Measurements from ENCODE around the gene KIAA0232. TPM values are rescaled to one million over a fixed set of nuclear protein-coding genes. Genes with fewer than 3 reads are reported as not detected.
A peak's percentile ranks its signal among the peaks of the same experiment; 100 is the strongest.

Gene KIAA0232
- total and polyA plus RNA-seq, 4 donors: 8.9 to 34.4 (median 18.5) TPM

DNA sequence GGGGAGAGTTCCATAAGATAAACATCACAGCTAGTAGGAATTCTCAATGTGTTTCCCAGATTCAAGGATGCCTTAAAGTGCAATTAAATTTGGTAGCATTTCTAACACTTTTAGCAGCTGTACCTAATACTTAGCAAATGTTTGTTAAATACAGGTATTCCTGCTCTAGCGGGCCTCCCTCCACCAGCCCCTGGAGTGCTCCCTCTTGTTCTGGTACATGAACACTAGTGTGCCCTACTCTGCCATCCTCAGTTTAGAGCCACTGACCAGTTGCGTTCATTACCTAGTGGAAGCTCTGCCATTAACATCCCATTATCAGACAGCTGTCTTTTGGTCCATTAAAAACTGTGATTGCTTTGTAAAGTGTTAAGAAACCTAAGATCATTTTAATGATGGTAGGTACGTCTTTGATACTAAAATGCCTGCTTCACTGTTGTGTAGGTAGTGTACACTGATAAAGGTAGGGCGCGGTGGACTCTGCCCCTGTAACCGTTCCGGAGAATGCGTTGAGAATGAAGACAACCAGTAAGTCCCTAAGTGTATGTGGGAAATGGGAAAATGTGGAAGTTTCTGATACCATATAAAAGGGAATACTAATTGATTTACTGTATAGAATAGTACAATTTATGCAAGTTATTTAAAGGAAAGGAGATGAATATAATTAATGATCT lies 21.7 kb downstream of the KIAA0232 start:
- Histone ChIP-seq H3K27ac (ENCODE audit: low read depth in 1 of 2, low read length in 2 of 2) (no peak overlapping the region), H3K36me3 (ENCODE audit: control insufficient read depth in 4 of 4, insufficient read depth in 3 of 4, low read depth in 1 of 4, low read length in 3 of 4) (no peaks in the 10 kb centered on the region), H3K4me1 (ENCODE audit: control insufficient read depth in 4 of 4, insufficient read depth in 4 of 4, low read length in 3 of 4) (peaks cover 0 to 5% (median 4%) of the 10 kb centered on the region in 4 donors), H3K9me3 (ENCODE audit: control insufficient read depth in 4 of 4, low read length in 3 of 4) (no peaks in the 10 kb centered on the region), H3K9ac (ENCODE audit: low read depth in 1 of 2, low read length in 2 of 2) (no peak overlapping the region), H3K4me3 (ENCODE audit: low read depth in 1 of 3, low read length in 3 of 3) (no peak overlapping the region), H3K27me3 (ENCODE audit: control insufficient read depth in 4 of 4, insufficient read depth in 4 of 4, low read length in 3 of 4) (no peaks in the 10 kb centered on the region)
- TF ChIP-seq HNF4A (conservative IDR thresholded peaks at IDR 0.05) (no peak), GABPA (IDR thresholded peaks at IDR 0.05 in 1 of 2, conservative IDR thresholded peaks at IDR 0.05 in 1 of 2) (no peak), JUND (IDR thresholded peaks at IDR 0.05) (no peak), NR2F2 (IDR thresholded peaks at IDR 0.05) (no peak), EGR1 (IDR thresholded peaks at IDR 0.05; ENCODE audit: low read depth in 2 of 2) (no peak), TAF1 (conservative IDR thresholded peaks at IDR 0.05) (no peak)
- TF ChIP-seq, protein P1, sequence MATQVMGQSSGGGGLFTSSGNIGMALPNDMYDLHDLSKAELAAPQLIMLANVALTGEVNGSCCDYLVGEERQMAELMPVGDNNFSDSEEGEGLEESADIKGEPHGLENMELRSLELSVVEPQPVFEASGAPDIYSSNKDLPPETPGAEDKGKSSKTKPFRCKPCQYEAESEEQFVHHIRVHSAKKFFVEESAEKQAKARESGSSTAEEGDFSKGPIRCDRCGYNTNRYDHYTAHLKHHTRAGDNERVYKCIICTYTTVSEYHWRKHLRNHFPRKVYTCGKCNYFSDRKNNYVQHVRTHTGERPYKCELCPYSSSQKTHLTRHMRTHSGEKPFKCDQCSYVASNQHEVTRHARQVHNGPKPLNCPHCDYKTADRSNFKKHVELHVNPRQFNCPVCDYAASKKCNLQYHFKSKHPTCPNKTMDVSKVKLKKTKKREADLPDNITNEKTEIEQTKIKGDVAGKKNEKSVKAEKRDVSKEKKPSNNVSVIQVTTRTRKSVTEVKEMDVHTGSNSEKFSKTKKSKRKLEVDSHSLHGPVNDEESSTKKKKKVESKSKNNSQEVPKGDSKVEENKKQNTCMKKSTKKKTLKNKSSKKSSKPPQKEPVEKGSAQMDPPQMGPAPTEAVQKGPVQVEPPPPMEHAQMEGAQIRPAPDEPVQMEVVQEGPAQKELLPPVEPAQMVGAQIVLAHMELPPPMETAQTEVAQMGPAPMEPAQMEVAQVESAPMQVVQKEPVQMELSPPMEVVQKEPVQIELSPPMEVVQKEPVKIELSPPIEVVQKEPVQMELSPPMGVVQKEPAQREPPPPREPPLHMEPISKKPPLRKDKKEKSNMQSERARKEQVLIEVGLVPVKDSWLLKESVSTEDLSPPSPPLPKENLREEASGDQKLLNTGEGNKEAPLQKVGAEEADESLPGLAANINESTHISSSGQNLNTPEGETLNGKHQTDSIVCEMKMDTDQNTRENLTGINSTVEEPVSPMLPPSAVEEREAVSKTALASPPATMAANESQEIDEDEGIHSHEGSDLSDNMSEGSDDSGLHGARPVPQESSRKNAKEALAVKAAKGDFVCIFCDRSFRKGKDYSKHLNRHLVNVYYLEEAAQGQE (IDR thresholded peaks at IDR 0.05): no peak
- TF ChIP-seq, protein P2, sequence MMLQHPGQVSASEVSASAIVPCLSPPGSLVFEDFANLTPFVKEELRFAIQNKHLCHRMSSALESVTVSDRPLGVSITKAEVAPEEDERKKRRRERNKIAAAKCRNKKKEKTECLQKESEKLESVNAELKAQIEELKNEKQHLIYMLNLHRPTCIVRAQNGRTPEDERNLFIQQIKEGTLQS (IDR thresholded peaks at IDR 0.05): no peak
- WGBS: 78% methylated on average over 8 of the region's 8 CpGs
- no peak for DNase-seq (ENCODE audit: low spot score)

DNA sequence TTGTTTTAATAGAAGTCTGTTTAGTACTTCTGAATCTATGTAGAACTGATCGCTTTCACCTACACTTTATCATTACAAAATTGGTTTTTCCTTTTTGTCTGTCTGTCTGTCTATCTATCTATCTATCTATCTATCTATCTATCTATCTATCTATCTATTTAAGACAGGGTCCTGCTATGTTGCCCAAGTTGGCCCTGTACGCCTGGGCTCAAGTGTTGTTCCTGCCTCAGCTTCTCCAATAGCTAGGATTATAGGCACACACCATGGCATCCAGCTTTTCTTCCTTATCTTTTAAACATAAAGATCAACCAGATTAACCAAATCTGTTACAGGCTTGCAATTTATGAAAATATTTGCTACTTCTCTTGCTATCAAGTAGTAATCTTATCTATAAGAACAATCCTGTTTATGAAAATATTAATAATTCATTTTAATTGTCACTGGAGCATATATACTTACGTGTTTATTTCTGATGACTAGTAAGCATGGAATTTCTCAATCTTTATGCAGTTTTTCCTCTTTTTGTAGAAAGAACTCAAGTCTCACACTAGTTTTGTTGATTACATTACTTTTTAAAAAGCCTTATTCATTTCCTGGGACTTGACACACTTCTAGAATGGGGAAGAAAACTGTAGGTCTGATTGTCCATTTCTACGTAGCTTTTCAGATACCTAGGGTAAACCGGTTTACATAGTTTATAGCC lies 24.5 kb downstream of the KIAA0232 start:
- Histone ChIP-seq H3K9me3 (ENCODE audit: control insufficient read depth in 4 of 4, low read length in 3 of 4) (no peaks in the 10 kb centered on the region), H3K27me3 (ENCODE audit: control insufficient read depth in 4 of 4, insufficient read depth in 4 of 4, low read length in 3 of 4) (no peaks in the 10 kb centered on the region), H3K9ac (ENCODE audit: low read depth in 1 of 2, low read length in 2 of 2) (no peak overlapping the region), H3K4me1 (ENCODE audit: control insufficient read depth in 4 of 4, insufficient read depth in 4 of 4, low read length in 3 of 4) (peaks cover 2 to 17% (median 6%) of the 10 kb centered on the region in 4 donors), H3K4me3 (ENCODE audit: low read depth in 1 of 3, low read length in 3 of 3) (no peak overlapping the region), H3K27ac (ENCODE audit: low read depth in 1 of 2, low read length in 2 of 2) (peak overlapping the region in 1 of 2 donors; percentile 43), H3K36me3 (ENCODE audit: control insufficient read depth in 4 of 4, insufficient read depth in 3 of 4, low read depth in 1 of 4, low read length in 3 of 4) (no peaks in the 10 kb centered on the region)
- WGBS: 90% methylated on average over 5 of the region's 5 CpGs
- DNase-seq (ENCODE audit: low spot score): no peak
- TF ChIP-seq RXRA (IDR thresholded peaks at IDR 0.05): no peak
- no peak for TF ChIP-seq SP1 (IDR thresholded peaks at IDR 0.05)
- no peak for TF ChIP-seq HNF4A (conservative IDR thresholded peaks at IDR 0.05)
- no peak for TF ChIP-seq JUND (IDR thresholded peaks at IDR 0.05)
- no peak for TF ChIP-seq YY1 (IDR thresholded peaks at IDR 0.05)
- TF ChIP-seq, protein P2 (IDR thresholded peaks at IDR 0.05): no peak
- TF ChIP-seq, protein P3, sequence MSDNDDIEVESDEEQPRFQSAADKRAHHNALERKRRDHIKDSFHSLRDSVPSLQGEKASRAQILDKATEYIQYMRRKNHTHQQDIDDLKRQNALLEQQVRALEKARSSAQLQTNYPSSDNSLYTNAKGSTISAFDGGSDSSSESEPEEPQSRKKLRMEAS (IDR thresholded peaks at IDR 0.05): no peak
- TF ChIP-seq FOXA2 (IDR thresholded peaks at IDR 0.05): no peak
- no peak for TF ChIP-seq GABPA (IDR thresholded peaks at IDR 0.05 in 1 of 2, conservative IDR thresholded peaks at IDR 0.05 in 1 of 2)
- TF ChIP-seq EGR1 (IDR thresholded peaks at IDR 0.05; ENCODE audit: low read depth in 2 of 2): no peak
- TF ChIP-seq RAD21 (IDR thresholded peaks at IDR 0.05): no peak
- TF ChIP-seq, protein P4, sequence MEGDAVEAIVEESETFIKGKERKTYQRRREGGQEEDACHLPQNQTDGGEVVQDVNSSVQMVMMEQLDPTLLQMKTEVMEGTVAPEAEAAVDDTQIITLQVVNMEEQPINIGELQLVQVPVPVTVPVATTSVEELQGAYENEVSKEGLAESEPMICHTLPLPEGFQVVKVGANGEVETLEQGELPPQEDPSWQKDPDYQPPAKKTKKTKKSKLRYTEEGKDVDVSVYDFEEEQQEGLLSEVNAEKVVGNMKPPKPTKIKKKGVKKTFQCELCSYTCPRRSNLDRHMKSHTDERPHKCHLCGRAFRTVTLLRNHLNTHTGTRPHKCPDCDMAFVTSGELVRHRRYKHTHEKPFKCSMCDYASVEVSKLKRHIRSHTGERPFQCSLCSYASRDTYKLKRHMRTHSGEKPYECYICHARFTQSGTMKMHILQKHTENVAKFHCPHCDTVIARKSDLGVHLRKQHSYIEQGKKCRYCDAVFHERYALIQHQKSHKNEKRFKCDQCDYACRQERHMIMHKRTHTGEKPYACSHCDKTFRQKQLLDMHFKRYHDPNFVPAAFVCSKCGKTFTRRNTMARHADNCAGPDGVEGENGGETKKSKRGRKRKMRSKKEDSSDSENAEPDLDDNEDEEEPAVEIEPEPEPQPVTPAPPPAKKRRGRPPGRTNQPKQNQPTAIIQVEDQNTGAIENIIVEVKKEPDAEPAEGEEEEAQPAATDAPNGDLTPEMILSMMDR (IDR thresholded peaks at IDR 0.05; ENCODE audit: low read depth, low read length, missing input control): no peak
- TF ChIP-seq, protein P5, sequence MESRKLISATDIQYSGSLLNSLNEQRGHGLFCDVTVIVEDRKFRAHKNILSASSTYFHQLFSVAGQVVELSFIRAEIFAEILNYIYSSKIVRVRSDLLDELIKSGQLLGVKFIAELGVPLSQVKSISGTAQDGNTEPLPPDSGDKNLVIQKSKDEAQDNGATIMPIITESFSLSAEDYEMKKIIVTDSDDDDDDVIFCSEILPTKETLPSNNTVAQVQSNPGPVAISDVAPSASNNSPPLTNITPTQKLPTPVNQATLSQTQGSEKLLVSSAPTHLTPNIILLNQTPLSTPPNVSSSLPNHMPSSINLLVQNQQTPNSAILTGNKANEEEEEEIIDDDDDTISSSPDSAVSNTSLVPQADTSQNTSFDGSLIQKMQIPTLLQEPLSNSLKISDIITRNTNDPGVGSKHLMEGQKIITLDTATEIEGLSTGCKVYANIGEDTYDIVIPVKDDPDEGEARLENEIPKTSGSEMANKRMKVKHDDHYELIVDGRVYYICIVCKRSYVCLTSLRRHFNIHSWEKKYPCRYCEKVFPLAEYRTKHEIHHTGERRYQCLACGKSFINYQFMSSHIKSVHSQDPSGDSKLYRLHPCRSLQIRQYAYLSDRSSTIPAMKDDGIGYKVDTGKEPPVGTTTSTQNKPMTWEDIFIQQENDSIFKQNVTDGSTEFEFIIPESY (IDR thresholded peaks at IDR 0.05): no peak
- TF ChIP-seq NR2F2 (IDR thresholded peaks at IDR 0.05): no peak
- TF ChIP-seq, protein P1 (IDR thresholded peaks at IDR 0.05): no peak
- TF ChIP-seq TAF1 (conservative IDR thresholded peaks at IDR 0.05): no peak
- no peak for TF ChIP-seq HNF4G (IDR thresholded peaks at IDR 0.05)
- TF ChIP-seq FOXA1 (IDR thresholded peaks at IDR 0.05): no peak
